GM18498 (cell line): ENCODE measurements around the gene RPS6KA2.
"Not testable (repeated sequence)": the region's sequence is repeated elsewhere in the genome, so short reads cannot be mapped to it uniquely, and the experiment has no call there.

Experiments used
- ATAC-seq: cut with Tn5 transposase; IDR thresholded peaks from one replicate; pipeline ENCODE4 v1.9.1; 2021; ENCODE audit warnings: mild to moderate bottlenecking, moderate library complexity; ENCODE audit not compliant: unreplicated experiment

The RPS6KA2 gene

DNA sequence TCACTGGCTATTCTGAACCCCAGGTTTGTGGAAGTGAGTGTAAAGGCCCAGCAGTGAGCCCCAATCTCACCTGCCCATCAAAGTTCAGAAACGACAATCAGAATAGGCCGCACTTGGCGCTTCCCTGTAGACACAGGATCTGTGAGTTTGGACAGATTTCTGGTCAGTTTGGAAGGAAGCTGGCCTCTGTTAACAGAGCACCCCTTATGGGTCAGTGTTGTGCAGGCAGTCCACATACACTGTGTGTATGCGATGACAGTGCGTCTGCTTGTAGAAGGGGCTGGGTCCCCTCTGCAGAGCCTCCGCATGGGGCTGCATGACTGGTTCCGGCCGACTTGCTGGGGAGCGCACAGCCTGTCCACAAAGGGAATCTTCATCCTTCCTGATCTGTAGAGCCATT is 240.9 kb downstream of the RPS6KA2 start:
- ATAC-seq: no peak

DNA sequence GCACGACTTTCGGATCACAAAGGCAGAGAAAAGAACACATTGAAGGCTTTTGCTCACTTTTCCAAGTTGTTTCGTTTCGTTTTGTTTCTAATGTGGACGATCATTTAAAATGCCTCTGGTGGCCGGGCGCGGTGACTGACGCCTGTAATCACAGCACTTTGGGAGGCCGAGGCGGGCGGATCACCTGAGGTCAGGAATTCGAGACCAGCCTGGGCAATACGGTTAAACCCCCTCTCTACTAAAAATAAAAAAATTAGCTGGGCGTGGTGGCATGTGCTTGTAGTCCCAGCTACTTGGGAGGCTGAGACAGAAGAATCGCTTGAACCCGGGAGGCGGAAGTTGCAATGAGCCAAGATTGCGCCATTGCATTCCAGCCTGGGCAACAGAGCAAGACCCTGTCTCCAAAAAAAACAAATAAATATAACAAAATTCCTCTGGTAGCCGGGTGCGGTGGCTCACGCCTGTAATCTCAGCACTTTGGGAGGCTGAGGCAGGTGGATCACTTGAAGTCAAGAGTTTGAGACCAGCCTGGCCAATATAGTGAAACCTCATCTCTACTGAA is 243.2 kb downstream of the RPS6KA2 start:
- not testable (repeated sequence) for ATAC-seq

DNA sequence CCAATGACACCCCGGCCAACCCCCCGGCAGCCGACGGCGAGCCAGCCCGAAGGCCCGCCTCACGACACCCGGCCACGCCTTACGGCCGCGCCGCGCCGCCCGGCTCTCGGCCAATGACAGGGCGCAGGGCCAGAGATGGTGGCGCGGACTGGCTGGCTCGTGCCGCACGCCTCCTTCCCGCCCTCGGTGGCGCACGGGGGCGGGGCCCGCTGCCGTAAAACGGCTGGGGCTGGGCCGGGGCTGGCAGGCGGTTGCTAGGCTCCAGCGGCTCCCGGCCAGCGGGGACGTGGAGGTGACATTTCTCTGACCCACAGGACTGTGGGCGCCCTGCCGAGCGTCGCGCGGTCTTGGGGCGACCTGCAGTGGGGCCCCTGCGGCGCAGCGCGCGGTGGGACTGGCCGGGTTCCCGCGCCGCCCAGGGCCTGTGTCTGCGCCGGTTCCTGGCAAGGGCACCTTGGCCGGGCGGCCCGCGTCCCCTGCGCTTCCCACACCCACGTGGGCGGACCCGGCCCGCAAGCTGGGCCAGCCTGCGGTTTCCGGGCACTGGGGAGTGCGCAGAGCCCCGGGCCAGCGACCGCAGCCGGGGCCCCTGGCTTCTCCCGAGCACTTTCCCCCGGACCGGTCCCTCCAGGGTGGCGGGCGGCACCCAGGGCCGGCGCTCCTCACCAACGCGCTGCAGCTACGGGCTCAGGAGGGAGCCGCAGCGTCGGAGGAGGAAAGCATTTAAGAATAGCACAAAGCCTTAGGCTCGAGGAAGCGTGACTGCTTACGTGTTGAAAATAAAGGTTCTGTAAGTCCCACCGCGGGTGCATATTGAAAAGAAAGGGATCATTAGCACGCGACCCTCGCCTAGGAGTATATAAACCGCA is 243.9 kb downstream of the RPS6KA2 start, which contains the start of gene MPC1:
TSS of gene MPC1 (minus strand) at position 8 of the 869 bp plus-strand sequence. CDS start 64 bp downstream, outside the sequence.
- ATAC-seq: peak; percentile 91

DNA sequence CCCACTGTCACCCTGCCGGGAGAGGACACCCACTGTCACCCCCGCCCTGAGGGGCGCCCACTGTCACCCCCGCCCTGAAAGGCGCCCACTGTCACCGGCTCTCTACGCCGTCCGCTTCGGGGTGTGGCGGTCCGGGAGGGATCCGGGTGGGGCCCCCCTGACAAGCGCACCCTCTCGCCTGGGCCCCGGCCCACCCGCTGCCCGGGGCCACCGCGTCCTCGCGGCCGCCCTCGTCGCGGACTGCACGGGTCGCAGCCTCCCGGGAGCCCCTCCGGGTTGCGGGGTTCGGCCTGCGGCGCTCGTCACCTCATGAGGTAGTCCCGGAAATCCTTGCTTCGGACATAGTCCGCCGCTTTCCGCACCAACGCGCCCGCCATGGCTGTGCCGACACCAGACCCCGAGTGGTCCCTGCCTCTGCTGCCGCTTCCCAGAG is 244.5 kb downstream of the RPS6KA2 start:
- ATAC-seq: peak; percentile 15

DNA sequence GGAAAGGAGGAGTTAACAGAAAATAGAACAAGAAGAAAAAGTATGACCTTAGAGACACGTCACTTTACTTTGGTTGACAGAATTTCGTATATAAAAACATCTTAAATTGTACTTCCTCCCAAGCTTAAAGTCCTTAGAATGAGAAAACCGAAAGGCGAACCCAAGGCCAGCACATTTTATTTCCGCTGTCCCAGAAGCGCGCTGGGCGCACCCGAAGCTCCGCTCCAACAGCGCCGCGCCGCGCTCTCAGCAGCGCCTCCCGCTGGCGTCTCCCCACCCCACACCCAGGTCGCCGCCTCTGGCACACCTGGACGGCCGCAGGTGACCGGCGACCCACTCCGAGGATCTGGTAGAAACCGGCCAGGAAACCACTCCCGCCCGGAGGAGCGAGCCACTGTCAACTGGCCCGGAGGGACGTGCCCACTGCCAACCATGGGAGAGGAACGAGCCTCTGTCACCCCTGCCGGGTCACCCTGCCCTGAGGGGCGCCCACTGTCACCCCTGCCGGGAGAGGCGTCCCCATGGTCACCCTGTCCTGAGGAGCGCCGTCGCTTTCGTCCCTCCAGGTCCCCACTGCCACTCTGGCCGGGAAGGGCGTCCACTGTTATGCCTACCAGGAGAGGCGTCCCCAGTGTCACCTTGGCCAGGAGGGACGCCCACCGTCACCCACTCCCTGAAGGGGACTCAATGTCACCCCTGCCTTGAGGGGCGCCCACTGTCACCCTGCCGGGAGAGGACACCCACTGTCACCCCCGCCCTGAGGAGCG is 245.1 kb downstream of the RPS6KA2 start:
- peak; percentile 50 for ATAC-seq

DNA sequence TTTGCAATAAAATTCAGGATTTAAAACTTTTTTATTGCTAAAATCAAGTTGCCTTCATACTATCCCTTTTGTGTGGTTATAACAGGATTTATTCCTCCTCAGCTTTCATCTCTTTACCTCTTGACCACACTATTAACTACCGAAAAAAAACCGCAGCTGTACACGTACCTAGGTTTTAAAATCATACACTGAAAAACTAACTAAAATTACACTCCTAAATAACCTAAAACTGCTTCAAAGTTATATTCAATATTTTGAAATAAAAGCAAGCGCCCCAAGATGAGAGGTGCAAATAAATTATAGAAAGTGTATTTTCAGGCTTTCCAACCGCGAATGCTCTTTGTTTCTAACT is 245.7 kb downstream of the RPS6KA2 start:
- no peak for ATAC-seq

DNA sequence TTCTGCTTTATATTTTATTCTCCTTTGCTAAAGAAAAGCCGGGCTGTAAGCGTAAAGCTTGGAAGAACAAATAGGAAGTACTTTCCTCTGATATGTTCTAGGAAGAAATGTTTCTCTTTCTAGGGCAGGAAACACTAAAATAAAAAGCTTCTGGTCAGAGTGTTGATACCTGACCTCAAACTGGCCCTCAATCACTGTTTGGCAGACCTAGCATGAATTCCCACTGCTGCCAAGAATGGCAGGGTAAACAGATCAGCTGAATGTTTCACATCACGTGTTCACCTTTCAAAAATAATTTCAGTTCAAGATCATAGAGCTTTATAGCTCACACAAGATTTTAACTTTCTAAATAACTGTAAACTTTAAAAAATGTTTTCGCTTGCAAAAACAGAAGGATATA is 247.3 kb downstream of the RPS6KA2 start:
- ATAC-seq: no peak

DNA sequence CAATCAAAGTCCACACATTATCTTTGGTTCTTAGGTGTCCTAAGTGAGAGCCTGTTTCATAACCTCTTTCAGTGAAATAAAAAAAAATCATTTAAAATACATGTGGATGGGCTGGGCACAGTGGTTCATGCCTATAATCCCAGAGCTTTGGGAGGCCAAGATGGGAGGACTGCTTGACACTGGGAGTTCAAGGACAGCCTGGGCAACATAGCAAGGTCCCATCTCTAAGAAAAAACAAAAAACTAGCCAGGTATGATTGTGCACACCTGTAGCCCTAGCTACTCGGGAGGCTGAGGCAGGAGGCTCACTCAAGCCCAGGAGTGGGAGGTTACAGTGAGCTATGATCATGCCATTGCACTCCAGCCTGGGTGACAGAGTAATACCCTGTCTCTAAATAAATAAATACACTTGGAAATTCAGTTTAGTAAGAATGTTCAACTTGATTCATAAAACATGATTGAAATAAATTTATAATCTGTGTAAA is 247.9 kb downstream of the RPS6KA2 start:
- ATAC-seq: no peak

DNA sequence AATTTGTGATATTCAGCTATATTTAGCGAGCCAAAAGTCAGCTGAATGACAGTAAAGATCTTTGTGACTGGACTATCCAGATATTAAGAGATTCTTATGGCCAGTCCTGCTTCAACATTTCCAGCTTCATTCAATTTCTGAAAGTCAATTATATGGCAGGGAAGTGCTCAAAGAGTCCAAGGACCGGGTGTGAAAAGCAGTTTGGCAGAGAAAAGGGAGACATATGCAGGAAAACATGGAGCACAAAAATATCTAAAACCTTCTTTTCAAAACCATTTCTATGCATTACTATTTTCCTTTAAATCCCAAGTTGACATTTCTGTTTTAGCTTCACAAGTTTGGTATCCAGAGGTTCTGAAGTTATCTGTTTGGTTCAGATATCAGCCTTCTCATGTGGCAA is 249.3 kb downstream of the RPS6KA2 start:
- no peak for ATAC-seq

DNA sequence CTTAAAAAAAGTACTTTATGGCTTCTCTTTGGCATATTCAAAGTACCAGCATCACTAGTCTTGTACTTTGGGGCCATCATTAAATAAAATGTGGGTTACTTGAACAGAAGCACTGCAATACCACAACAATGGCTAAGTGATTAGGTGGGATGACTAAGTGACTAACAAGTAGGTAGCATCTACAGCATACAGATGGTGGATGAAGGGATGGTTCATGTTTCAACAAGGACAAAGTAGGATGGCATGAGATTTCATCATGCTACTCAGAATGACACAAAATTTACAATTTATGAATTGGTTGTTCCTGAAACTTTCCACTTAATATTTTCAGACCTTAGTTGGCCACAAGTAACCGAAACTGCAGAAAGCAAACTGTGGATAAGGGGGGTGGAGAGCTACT is 252.0 kb downstream of the RPS6KA2 start:
- ATAC-seq: no peak

DNA sequence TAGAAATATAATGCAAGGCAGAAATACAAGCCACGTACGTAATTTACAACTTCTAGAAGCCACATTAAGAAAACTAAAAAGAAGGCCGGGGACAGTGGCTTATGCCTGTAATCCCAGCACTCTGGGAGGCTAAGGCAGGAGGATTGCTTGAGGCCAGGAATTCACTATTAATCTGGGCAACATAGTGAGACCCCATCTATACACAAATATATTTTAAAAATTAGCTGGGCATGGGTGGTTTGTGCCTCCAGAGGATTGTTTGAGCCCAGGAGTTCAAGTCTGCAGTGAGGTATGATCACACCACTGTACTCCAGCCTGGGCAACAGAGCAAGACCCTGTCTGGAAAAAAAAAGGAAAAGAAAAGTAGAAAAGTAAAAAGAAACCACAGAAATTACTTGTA is 256.6 kb downstream of the RPS6KA2 start:
- no peak for ATAC-seq

DNA sequence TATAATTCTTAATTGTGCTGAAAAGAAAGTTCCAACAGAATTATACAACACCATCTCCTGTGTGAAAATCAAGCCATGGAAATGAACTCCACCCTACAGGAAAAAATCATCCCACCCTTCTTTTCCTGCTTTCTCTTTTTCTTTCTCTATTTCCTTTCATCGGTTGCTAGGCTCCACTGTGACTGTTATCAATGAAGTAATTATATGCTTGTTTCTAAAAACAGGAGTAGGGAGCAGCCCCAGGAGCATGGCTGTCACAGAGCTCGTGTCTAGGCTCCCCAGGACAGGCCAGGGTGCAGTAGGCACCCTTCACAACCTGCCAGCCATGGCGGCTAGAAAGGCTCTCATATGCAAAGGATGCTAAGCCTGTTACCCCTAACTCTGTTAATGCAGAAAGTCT is 257.3 kb downstream of the RPS6KA2 start:
- no peak for ATAC-seq

DNA sequence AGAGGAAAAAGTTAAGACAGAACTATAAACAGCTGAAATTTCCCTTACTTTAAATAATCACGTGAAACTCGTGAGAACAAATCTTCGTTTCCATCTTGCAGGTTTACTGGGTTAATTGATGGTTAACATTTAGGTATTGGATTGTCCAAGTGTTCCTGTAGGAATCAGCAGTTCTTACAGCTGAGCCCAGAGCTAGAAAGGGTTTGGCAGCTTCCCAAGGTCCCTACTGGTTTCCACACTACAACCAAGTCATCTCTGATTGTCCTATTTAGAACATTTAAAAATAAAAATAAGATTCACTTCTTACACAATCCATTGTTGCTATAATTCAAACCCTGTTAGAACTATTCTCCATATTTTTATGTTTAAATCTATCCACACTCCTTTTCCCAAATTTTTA is 260.1 kb downstream of the RPS6KA2 start:
- no peak for ATAC-seq

DNA sequence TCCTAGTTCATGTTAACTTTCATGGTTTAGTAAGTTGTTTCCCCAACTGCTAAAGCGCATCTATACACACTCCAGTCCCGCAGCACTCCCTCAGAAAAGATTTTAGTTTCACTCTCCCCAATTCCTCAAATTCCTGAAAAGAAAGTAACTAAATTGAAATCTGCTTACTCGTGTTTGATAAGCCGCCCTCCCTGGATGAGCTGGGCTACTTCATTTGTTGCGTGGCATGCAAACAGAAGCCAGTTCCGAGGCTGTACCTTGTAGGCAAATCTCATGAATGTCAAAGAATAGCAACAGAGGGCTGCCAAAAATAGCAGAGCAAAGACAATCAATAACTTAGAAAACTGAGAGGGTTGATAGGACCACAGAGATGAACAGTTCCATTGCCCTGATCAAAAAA is 261.2 kb downstream of the RPS6KA2 start:
- no peak for ATAC-seq

DNA sequence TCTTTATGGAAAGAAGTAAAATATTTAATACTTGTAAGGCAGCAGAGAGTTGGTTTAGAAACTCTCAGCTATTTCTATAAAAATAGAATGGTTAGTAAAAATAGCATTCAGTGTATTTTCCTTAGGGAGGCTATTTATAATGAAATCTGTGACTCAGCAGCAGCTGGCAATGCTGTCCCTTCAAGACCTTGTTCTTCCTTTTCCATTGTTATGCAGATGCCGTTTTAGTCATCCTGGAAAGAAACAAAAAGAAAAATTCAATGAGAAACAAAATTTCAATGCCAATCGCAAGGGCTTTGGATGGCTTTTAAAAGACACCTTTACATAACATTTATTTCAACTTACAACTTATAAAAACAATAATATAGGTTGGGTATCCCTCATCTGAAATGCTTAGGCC is 261.8 kb downstream of the RPS6KA2 start:
- ATAC-seq: no peak

DNA sequence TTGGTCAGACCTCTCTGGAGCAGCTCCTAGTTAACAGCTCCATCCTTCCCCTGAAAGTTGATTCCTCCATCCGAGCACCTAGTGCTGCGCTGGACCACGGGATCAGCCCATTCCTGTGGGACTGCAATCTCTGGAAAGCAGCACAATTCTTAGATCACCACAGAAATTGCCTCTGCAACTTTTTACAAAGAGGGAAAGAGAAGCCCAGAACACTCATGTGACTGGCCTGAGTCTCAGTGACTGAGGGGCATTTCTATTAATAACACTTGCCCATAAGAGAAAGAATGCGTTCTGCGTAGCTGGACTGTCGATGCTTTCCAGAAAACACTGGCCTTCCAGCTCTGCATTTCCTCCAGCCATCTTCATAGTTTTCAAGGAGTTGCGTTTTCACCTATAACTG is 262.6 kb downstream of the RPS6KA2 start:
- ATAC-seq: no peak

DNA sequence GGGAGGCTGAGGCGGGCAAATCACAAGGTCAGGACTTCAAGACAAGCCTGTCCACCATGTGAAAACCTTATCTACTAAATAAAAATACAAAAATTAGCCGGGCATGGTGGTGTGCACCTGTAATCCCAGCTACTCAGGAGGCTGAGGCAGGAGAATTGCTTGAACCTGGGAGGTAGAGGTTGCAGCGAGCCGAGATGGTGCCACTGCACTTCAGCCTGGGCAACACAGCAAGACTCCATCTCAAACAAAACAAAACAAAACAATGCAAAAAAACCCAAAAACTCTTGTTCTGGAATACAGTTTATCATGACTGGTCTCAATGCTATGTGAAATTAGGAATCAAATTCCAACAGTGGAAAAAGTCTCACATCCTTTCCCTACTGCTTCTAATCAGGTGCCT is 264.6 kb downstream of the RPS6KA2 start:
- not testable (repeated sequence) for ATAC-seq

DNA sequence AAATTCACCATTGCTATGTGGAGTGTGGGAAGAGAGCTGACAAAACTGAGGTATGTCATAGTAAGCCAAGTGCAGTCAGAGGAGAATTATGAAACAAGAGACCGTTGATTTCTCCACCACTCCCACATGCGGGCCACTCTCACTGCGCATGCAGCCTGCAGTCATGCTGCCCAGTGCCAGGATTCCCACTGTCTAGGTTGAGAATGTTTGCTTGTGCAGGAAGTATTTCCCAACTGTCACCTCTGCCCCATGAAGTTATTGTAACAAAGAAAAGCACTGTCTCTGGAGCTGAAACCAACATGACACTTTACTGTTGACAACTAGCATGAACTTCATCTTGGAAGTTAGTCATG is 266.0 kb downstream of the RPS6KA2 start:
- ATAC-seq: no peak

DNA sequence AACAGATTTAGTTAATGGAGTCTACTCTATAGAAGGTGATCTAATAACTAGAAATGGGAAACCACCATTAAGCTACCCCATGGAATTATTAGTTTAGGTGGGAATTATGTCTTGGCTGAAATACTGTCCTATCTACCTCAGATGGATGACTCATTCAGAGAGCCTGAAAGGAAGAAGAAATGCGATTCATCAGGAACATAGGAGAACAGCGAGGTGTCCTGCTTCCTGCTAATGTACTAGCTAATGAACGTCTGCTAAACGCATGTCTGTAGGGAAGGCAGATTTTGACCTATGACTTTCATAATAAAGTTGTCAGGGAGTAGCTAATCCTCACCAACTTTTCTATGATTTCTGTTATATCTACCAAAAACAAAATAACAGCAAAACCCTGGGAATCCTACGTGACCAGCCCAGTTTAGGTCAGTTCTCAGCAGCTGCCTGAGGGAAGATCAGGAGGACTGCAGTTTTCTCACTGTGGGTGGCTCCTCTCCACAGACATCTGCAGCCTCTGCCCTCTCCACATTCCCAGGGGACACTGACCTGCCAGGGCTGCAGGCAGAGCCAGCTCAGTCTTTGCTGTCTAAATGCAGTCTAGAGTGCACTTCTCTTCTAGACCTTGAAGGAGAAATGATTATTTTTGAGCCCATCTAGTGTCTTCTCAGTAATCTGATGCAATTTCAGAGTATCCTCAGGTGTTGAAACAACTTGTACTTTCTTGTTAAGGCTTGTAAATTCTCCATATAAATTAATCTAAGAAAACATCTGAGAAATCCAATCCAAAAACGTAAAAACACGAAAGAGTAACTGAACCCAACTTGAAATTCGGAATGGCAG is 266.6 kb downstream of the RPS6KA2 start:
- no peak for ATAC-seq
